Neural crest cell (in vitro differentiated cells): Measurements from ENCODE around the gene ARHGAP26. TPM values are rescaled to one million over a fixed set of nuclear protein-coding genes. Genes with fewer than 3 reads are reported as not detected.

Source experiments
- DNase-seq: peaks from one replicate; pipeline ENCODE4 v3.0.0; 2021; ENCODE audit warnings: low read depth, mixed read lengths, low spot score
- H3K27ac Mint-ChIP-seq: one replicate; pipeline ENCODE4 v1.8.0; 2021; ENCODE audit warnings: mild to moderate bottlenecking, mixed read lengths; ENCODE audit not compliant: unreplicated experiment
- H3K27me3 Mint-ChIP-seq: 2 replicates; pipeline ENCODE4 v1.8.0; 2021; ENCODE audit warnings: low read depth, mild to moderate bottlenecking, mixed read lengths
- H3K36me3 Mint-ChIP-seq: 2 replicates; pipeline ENCODE4 v1.8.0; 2021; ENCODE audit warnings: low read depth, mild to moderate bottlenecking, mixed read lengths
- H3K4me1 Mint-ChIP-seq: 2 replicates; pipeline ENCODE4 v1.8.0; 2021; ENCODE audit warnings: mixed read lengths
- H3K4me3 Mint-ChIP-seq: one replicate; pipeline ENCODE4 v1.8.0; 2021; ENCODE audit warnings: mild to moderate bottlenecking, mixed read lengths
- H3K9me3 Mint-ChIP-seq: 2 replicates; pipeline ENCODE4 v1.8.0; 2021; ENCODE audit warnings: mixed read lengths
- CTCF ChIP-seq: fragments of 200-600 bp; sonication (generic); conservative IDR thresholded peaks from 2 replicates; pipeline ENCODE4 v1.5.0; 2021; ENCODE audit warnings: antibody characterized with exemption, mild to moderate bottlenecking
- total RNA-seq: library from RNA; stranded (reverse); gene quantifications from 2 replicates; pipeline ENCODE4 v1.2.1, GENCODE V29; 2021

The ARHGAP26 gene
- total RNA-seq, 1 donor from 2014 or later: 5.5 TPM

GRCh38 chr5:142839711-142840346, 69.7 kb downstream of the ARHGAP26 start:
- Mint-ChIP-seq H3K36me3 (no peaks in the 10 kb centered on the region), H3K27me3 (no peaks in the 10 kb centered on the region), H3K27ac (no peak overlapping the region), H3K4me1 (peaks cover 9% of the 10 kb centered on the region), H3K9me3 (no peaks in the 10 kb centered on the region), H3K4me3 (no peak overlapping the region)
- TF ChIP-seq CTCF: no peak
- no peak for DNase-seq

- Mint-ChIP-seq H3K36me3 (no peaks in the 10 kb centered on the region), H3K27me3 (no peaks in the 10 kb centered on the region), H3K27ac (no peak overlapping the region), H3K4me3 (no peak overlapping the region), H3K4me1 (peaks cover 9% of the 10 kb centered on the region), H3K9me3 (no peaks in the 10 kb centered on the region)
- no peak for TF ChIP-seq CTCF
- no peak for DNase-seq
Measured at GRCh38 chr5:142840575-142840974, 70.4 kb downstream of the ARHGAP26 start.

- peak; percentile 5 for DNase-seq
- Mint-ChIP-seq H3K9me3 (no peaks in the 10 kb centered on the region), H3K4me1 (peaks cover 9% of the 10 kb centered on the region), H3K4me3 (no peak overlapping the region), H3K27me3 (no peaks in the 10 kb centered on the region), H3K36me3 (no peaks in the 10 kb centered on the region), H3K27ac (no peak overlapping the region)
- TF ChIP-seq CTCF: no peak
Measured at GRCh38 chr5:142841511-142842265, 71.5 kb downstream of the ARHGAP26 start.

- Mint-ChIP-seq H3K9me3 (no peaks in the 10 kb centered on the region), H3K4me3 (no peak overlapping the region), H3K27me3 (no peaks in the 10 kb centered on the region), H3K4me1 (peaks cover 9% of the 10 kb centered on the region), H3K36me3 (no peaks in the 10 kb centered on the region), H3K27ac (no peak overlapping the region)
- no peak for TF ChIP-seq CTCF
- DNase-seq: no peak
Measured at GRCh38 chr5:142842994-142843905, 73.1 kb downstream of the ARHGAP26 start.

GRCh38 chr5:142844866-142845265, 74.7 kb downstream of the ARHGAP26 start:
- TF ChIP-seq CTCF: no peak
- Mint-ChIP-seq H3K27ac (no peak overlapping the region), H3K4me1 (peaks cover 9% of the 10 kb centered on the region), H3K4me3 (no peak overlapping the region), H3K9me3 (no peaks in the 10 kb centered on the region), H3K36me3 (no peaks in the 10 kb centered on the region), H3K27me3 (no peaks in the 10 kb centered on the region)
- DNase-seq: no peak
